GM21825 (cell line): ENCODE results near the gene FERMT3.
A peak's percentile ranks its signal among the peaks of the same experiment; 100 is the strongest.

ENCODE experiments used
- ATAC-seq: cut with Tn5 transposase; IDR thresholded peaks from one replicate; pipeline ENCODE4 v1.9.1; 2021; ENCODE audit warnings: mild to moderate bottlenecking, moderate library complexity; ENCODE audit not compliant: unreplicated experiment

The FERMT3 gene

DNA sequence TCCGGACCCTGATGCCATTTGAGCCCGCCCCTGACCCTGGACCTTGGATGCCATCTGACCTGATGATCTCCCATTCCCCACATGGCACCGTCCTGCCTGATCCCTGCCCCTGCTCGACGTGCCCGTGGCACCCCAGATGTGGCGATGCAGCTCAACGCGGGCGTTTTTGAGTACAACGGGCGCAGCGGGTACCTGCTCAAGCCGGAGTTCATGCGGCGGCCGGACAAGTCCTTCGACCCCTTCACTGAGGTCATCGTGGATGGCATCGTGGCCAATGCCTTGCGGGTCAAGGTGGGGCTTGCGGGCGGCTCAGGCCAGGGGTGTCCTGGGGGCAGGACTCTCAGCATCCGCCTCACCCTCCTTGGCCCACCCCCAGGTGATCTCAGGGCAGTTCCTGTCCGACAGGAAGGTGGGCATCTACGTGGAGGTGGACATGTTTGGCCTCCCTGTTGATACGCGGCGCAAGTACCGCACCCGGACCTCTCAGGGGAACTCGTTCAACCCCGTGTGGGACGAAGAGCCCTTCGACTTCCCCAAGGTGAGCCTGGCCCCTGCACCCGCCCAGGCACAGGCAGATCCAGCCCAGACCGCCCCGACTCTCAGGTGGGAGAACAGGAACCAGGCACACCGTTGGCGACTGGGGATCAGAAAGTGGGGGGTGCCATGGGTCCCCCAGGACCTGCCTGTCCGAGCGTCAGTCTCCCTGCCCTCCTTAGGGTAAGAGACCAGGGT, 55.9 kb downstream of the FERMT3 start:
- ATAC-seq: no peak

GRCh38 chr11:64263021-64263946, 56.8 kb downstream of the FERMT3 start:
- ATAC-seq: no peak

DNA sequence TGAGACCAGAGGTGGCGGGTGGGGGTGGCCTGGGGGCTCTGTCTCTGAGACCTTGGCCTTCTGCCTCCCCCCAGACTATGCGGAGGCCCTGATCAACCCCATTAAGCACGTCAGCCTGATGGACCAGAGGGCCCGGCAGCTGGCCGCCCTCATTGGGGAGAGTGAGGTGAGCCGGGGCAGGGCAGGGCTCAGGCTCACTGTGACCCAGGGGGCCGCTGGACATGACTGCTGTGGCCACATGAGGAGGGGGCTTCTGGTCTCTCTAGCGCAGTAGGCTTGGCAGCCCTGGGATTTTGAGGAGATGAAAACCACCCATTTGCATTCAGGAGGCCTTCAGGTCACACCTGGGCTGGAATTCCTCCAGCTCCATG, 57.4 kb downstream of the FERMT3 start:
- ATAC-seq: no peak

GRCh38 chr11:64264371-64264852, 57.9 kb downstream of the FERMT3 start:
- no peak for ATAC-seq

DNA sequence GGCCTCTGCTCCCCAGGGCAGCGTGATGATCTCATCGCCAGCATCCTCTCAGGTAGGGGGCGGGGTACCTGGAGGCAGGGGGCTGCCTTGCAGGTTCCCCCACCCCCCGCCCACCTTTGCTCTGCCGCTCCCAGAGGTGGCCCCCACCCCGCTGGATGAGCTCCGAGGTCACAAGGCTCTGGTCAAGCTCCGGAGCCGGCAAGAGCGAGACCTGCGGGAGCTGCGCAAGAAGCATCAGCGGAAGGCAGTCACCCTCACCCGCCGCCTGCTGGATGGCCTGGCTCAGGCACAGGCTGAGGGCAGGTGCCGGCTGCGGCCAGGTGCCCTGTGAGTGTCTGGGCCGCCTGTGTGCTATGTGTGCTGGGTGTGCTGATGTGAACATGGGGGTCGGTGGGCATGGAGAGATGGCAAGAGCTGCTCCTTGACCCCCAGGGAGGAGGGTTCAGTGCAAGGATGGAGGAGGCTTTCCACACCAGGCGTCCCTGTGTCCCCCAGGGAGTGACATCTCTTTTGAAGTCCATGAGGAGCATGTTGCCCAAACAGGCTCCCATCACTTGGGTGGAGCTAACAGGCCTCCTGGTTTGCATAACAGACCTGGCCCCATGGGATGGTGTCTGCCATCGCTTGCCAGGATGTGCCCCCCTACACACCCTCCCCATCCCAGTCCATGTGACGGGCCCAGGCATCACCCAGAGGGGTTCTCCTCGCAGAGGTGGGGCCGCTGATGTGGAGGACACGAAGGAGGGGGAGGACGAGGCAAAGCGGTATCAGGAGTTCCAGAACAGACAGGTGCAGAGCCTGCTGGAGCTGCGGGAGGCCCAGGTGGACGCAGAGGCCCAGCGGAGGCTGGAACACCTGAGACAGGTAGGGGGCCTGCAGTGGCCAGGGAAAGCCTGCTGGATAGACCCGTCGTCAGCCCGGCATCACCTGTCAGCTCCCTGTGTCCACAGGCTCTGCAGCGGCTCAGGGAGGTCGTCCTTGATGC, 58.9 kb downstream of the FERMT3 start:
- ATAC-seq: no peak

DNA sequence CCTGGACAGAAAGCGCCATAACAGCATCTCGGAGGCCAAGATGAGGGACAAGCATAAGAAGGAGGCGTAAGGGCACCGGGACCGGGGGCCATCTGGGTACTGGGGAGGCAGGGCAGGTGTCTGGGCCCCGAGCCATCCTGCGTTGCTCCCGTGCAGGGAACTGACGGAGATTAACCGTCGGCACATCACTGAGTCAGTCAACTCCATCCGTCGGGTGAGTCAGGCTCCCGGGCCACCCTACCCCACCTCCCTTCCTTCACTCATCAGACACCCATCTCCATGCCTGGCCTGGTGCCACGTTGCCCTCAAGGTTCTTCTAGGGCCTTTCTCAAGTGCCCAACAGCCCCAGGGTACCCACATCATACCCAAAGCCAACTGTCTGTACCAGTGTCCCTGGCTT, 59.8 kb downstream of the FERMT3 start:
- no peak for ATAC-seq

DNA sequence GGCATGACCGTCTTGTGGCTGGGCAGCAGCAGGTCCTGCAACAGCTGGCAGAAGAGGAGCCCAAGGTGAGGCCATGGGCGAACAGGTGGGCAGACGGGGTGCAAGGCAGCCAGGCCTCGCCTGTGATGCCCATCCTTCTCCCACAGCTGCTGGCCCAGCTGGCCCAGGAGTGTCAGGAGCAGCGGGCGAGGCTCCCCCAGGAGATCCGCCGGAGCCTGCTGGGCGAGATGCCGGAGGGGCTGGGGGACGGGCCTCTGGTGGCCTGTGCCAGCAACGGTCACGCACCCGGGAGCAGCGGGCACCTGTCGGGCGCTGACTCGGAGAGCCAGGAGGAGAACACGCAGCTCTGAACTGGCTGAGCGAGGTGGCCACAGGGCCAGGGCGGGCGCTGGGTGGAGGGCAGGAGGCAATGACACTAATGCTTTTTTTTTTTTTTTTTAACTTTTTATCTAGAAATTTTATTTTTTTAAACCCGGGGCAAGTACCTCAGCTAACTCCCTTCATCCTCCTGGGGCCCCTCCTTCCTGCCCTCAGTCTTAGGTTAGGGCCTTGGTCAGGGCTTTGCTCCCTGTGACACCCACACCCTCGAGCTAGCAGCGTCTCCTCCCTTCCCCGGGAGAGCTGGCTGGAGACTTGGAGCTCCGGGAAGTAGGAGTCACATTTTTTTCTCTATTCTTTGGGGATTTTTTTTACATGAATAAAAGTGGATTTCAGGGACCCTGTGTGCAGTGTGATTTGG, 60.9 kb downstream of the FERMT3 start:
- no peak for ATAC-seq

- no peak for ATAC-seq
Measured at GRCh38 chr11:64268025-64268892, 61.7 kb downstream of the FERMT3 start.

GRCh38 chr11:64268893-64269539, 62.5 kb downstream of the FERMT3 start:
- ATAC-seq: peak; percentile 10

DNA sequence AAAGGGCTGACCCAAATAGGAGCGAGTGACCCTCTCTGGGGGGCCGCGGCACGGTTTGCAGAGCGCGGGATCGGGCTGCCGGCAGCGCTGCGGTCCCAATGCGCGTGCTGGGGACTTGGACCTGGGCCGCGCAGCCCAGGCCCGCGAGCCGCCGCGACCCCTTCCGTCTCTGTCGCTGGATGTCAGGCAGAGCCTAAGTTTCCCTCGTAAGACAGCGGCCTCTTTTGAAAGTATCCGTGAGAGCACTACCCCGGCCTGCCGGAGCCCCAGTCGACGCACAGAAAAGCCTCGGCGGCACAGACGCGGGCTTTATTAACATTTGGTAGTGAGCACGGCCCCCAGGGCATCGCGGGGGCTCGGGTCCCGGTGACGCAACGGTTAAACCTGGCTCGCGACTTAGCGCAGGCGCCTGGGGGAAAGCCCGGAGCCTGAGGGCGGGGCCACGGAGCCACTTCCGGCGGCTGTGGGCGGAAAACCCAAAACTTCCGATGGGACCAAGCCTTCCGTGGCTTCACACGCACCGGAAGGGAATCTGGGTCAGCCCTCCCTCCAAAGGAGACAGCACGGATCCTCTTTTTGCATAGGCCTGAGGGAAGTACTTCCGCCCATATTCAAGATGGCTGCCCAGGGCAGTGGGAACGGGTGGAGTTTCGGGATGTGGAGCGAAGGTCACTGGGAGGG, 63.2 kb downstream of the FERMT3 start:
- peak; percentile 56 for ATAC-seq
